ENCODE data around the gene GMDS.

Gene GMDS

GRCh38 chr6:1724124-1724523 lies 521.3 kb downstream of the GMDS start:
- no peak for DNase-seq

- no peak for DNase-seq
Measured at GRCh38 chr6:1722801-1723200, 522.6 kb downstream of the GMDS start.

- no peak for DNase-seq
Measured at GRCh38 chr6:1720620-1721322, 524.6 kb downstream of the GMDS start.

- no peak for DNase-seq
Measured at GRCh38 chr6:1719922-1720321, 525.5 kb downstream of the GMDS start.

- no peak for DNase-seq
Measured at GRCh38 chr6:1716868-1717267, 528.5 kb downstream of the GMDS start.

GRCh38 chr6:1716396-1716795 lies 529.0 kb downstream of the GMDS start:
- DNase-seq, result no peak

GRCh38 chr6:1715336-1715735 lies 530.1 kb downstream of the GMDS start:
- DNase-seq, result no peak

GRCh38 chr6:1714654-1715053 lies 530.8 kb downstream of the GMDS start:
- no peak for DNase-seq

GRCh38 chr6:1713016-1713600 lies 532.3 kb downstream of the GMDS start:
- no peak for DNase-seq

GRCh38 chr6:1712451-1712850 lies 533.0 kb downstream of the GMDS start:
- no peak for DNase-seq

GRCh38 chr6:1711136-1711535 lies 534.3 kb downstream of the GMDS start:
- DNase-seq, result no peak

GRCh38 chr6:1709234-1709641 lies 536.2 kb downstream of the GMDS start:
- no peak for DNase-seq

GRCh38 chr6:1708820-1709219 lies 536.6 kb downstream of the GMDS start:
- DNase-seq, result no peak

- DNase-seq, result no peak
Measured at GRCh38 chr6:1708122-1708521, 537.3 kb downstream of the GMDS start.

- DNase-seq, result no peak
Measured at GRCh38 chr6:1705630-1706029, 539.8 kb downstream of the GMDS start.

- no peak for DNase-seq
Measured at GRCh38 chr6:1705183-1705582, 540.2 kb downstream of the GMDS start.

GRCh38 chr6:1704711-1705110 lies 540.7 kb downstream of the GMDS start:
- DNase-seq, result no peak

- DNase-seq, result no peak
Measured at GRCh38 chr6:1703923-1704322, 541.5 kb downstream of the GMDS start.

- DNase-seq, result peak; percentile 61
Measured at GRCh38 chr6:1703091-1703855, 542.1 kb downstream of the GMDS start.

- no peak for DNase-seq
Measured at GRCh38 chr6:1702580-1703051, 542.8 kb downstream of the GMDS start.

GRCh38 chr6:1701668-1702353 lies 543.6 kb downstream of the GMDS start:
- DNase-seq, result no peak

- DNase-seq, result no peak
Measured at GRCh38 chr6:1700278-1700967, 545.0 kb downstream of the GMDS start.

GRCh38 chr6:1698527-1698926 lies 546.9 kb downstream of the GMDS start:
- DNase-seq, result no peak
